Trophoblast cell (in vitro differentiated cells and primary cell): Measurements from ENCODE around the gene RELB.

Source experiments
- DNase-seq, 2 donors: peaks; one replicate each; pipeline ENCODE4 v3.0.0-alpha.2; 2016
- H2AFZ ChIP-seq: 2 replicates; pipeline ENCODE4 v1.6.1; 2013; ENCODE audit warnings: low read length, moderate library complexity, mild to moderate bottlenecking; ENCODE audit not compliant: insufficient read depth, poor library complexity
- H2AK5ac ChIP-seq: 2 replicates; pipeline ENCODE4 v1.6.1; 2013; ENCODE audit warnings: mild to moderate bottlenecking, low read length
- H2BK120ac ChIP-seq: 2 replicates; pipeline ENCODE4 v1.6.1; 2013; ENCODE audit warnings: low read length, mild to moderate bottlenecking, moderate library complexity; ENCODE audit not compliant: insufficient read depth, poor library complexity
- H2BK12ac ChIP-seq: 2 replicates; pipeline ENCODE4 v1.6.1; 2013; ENCODE audit warnings: mild to moderate bottlenecking, low read length, moderate library complexity
- H2BK5ac ChIP-seq: 2 replicates; pipeline ENCODE4 v1.6.1; 2013; ENCODE audit warnings: low read length, low read depth, moderate library complexity, mild to moderate bottlenecking; ENCODE audit not compliant: poor library complexity
- H3K14ac ChIP-seq: 2 replicates; pipeline ENCODE4 v1.6.1; 2013; ENCODE audit warnings: mild to moderate bottlenecking, low read length
- H3K18ac ChIP-seq: 2 replicates; pipeline ENCODE4 v1.6.1; 2013; ENCODE audit warnings: mild to moderate bottlenecking, low read length
- H3K23ac ChIP-seq: 2 replicates; pipeline ENCODE4 v1.6.1; 2013; ENCODE audit warnings: low read length
- H3K27ac ChIP-seq: 2 replicates; pipeline ENCODE4 v1.5.1; 2013; ENCODE audit warnings: low read depth, mild to moderate bottlenecking, inconsistent platforms, low read length, moderate library complexity
- H3K27me3 ChIP-seq: 2 replicates; pipeline ENCODE4 v1.6.1; 2013; ENCODE audit warnings: inconsistent platforms, mild to moderate bottlenecking, low read length, moderate library complexity; ENCODE audit not compliant: insufficient read depth
- H3K36me3 ChIP-seq, 2 experiments: 1 replicate in 1 of 2; 2 replicates in 1 of 2; pipeline ENCODE4 v1.6.1; 2013; ENCODE audit warnings: low read length in 2 of 2, mild to moderate bottlenecking in 2 of 2, moderate library complexity in 1 of 2; ENCODE audit not compliant: insufficient read depth in 2 of 2, control insufficient read depth in 1 of 2
- H3K4ac ChIP-seq: 2 replicates; pipeline ENCODE4 v1.6.1; 2013; ENCODE audit warnings: low read depth, mild to moderate bottlenecking, low read length, moderate library complexity
- H3K4me1 ChIP-seq, 2 experiments: 1 replicate in 1 of 2; 2 replicates in 1 of 2; pipeline ENCODE4 v1.6.1; 2013; ENCODE audit warnings: low read length in 2 of 2, mild to moderate bottlenecking in 2 of 2, moderate library complexity in 1 of 2; ENCODE audit not compliant: insufficient read depth in 2 of 2, control insufficient read depth in 1 of 2
- H3K4me2 ChIP-seq: 2 replicates; pipeline ENCODE4 v1.6.1; 2013; ENCODE audit warnings: inconsistent platforms, mild to moderate bottlenecking, low read length, moderate library complexity
- H3K4me3 ChIP-seq: 2 replicates; pipeline ENCODE4 v1.5.1; 2013; ENCODE audit warnings: mild to moderate bottlenecking, low read depth, low read length, inconsistent platforms
- H3K79me1 ChIP-seq: one replicate; pipeline ENCODE4 v1.6.1; 2013; ENCODE audit warnings: low read length
- H3K79me2 ChIP-seq: 2 replicates; pipeline ENCODE4 v1.6.1; 2013; ENCODE audit warnings: low read length, mild to moderate bottlenecking; ENCODE audit not compliant: control insufficient read depth, insufficient read depth, poor library complexity
- H3K9ac ChIP-seq: 2 replicates; pipeline ENCODE4 v1.6.1; 2013; ENCODE audit warnings: mild to moderate bottlenecking, low read length
- H3K9me3 ChIP-seq: 2 replicates; pipeline ENCODE4 v1.6.1; 2013; ENCODE audit warnings: low read depth, mild to moderate bottlenecking, control low read depth, inconsistent platforms, low read length; ENCODE audit not compliant: insufficient read depth
- H4K12ac ChIP-seq: 2 replicates; pipeline ENCODE4 v1.6.1; 2013; ENCODE audit warnings: low read depth, mild to moderate bottlenecking, low read length, moderate library complexity
- H4K8ac ChIP-seq: 2 replicates; pipeline ENCODE4 v1.6.1; 2013; ENCODE audit warnings: low read depth, mild to moderate bottlenecking, low read length, moderate library complexity
- H4K91ac ChIP-seq: one replicate; pipeline ENCODE4 v1.6.1; 2013; ENCODE audit warnings: low read depth, mild to moderate bottlenecking, low read length, moderate library complexity
- WGBS: extraction: QIAGEN DNeasy Blood & Tissue Kit; methylation state at CpG from one replicate; pipeline ENCODE4 v1.1.7; 2013; ENCODE audit warnings: missing lambda C conversion rate; ENCODE audit not compliant: insufficient read length, insufficient coverage; ENCODE audit errors: extremely low coverage; 5-methylcytosine and 5-hydroxymethylcytosine counted together

RELB gene

GRCh38 chr19:45010306-45010705 lies 9.0 kb downstream of the RELB start:
- no peaks in the 10 kb centered on the region for H3K4me1 ChIP-seq
- H2BK120ac ChIP-seq: no peak overlapping the region
- no peaks in the 10 kb centered on the region for H3K9me3 ChIP-seq
- no peak overlapping the region for H4K91ac ChIP-seq
- H3K18ac ChIP-seq: no peak overlapping the region
- no peak overlapping the region for H4K8ac ChIP-seq
- H2AFZ ChIP-seq: no peak overlapping the region
- no peak overlapping the region for H3K14ac ChIP-seq
- no peak overlapping the region for H3K4me3 ChIP-seq
- no peak overlapping the region for H3K23ac ChIP-seq
- no CpG with 5 or more reads among the region's 6 CpGs for WGBS
- DNase-seq: no peak
- no peak overlapping the region for H4K12ac ChIP-seq
- peaks cover 6 to 13% of the 10 kb centered on the region in 2 experiments for H3K36me3 ChIP-seq
- no peaks in the 10 kb centered on the region for H3K79me2 ChIP-seq
- H3K27ac ChIP-seq: no peak overlapping the region
- H3K27me3 ChIP-seq: no peaks in the 10 kb centered on the region
- no peak overlapping the region for H2BK5ac ChIP-seq
- no peak overlapping the region for H3K4ac ChIP-seq
- H2BK12ac ChIP-seq: no peak overlapping the region
- no peaks in the 10 kb centered on the region for H3K79me1 ChIP-seq
- no peak overlapping the region for H2AK5ac ChIP-seq
- H3K4me2 ChIP-seq: no peak overlapping the region
- H3K9ac ChIP-seq: no peak overlapping the region

- no peak overlapping the region for H2AK5ac ChIP-seq
- no peaks in the 10 kb centered on the region for H3K27me3 ChIP-seq
- no peaks in the 10 kb centered on the region for H3K79me1 ChIP-seq
- no peak for DNase-seq
- H3K79me2 ChIP-seq: no peaks in the 10 kb centered on the region
- H3K4ac ChIP-seq: no peak overlapping the region
- H3K4me1 ChIP-seq: no peaks in the 10 kb centered on the region
- H3K18ac ChIP-seq: no peak overlapping the region
- H2BK5ac ChIP-seq: no peak overlapping the region
- no peak overlapping the region for H3K9ac ChIP-seq
- no peak overlapping the region for H3K14ac ChIP-seq
- peaks cover 4 to 13% of the 10 kb centered on the region in 2 experiments for H3K36me3 ChIP-seq
- H4K8ac ChIP-seq: no peak overlapping the region
- H2BK12ac ChIP-seq: no peak overlapping the region
- WGBS: no CpG with 5 or more reads among the region's 42 CpGs
- H2AFZ ChIP-seq: no peak overlapping the region
- H4K12ac ChIP-seq: no peak overlapping the region
- no peak overlapping the region for H3K23ac ChIP-seq
- no peak overlapping the region for H4K91ac ChIP-seq
- H3K9me3 ChIP-seq: no peaks in the 10 kb centered on the region
- no peak overlapping the region for H2BK120ac ChIP-seq
- H3K4me2 ChIP-seq: no peak overlapping the region
- H3K4me3 ChIP-seq: no peak overlapping the region
- H3K27ac ChIP-seq: no peak overlapping the region
Observed at GRCh38 chr19:45011959-45012358, 10.7 kb downstream of the RELB start.

- no peaks in the 10 kb centered on the region for H3K4me1 ChIP-seq
- H2BK120ac ChIP-seq: no peak overlapping the region
- no peak overlapping the region for H2AK5ac ChIP-seq
- peak; percentile 46 to 59 for DNase-seq
- no peak overlapping the region for H3K14ac ChIP-seq
- H3K36me3 ChIP-seq: peaks cover 4 to 11% of the 10 kb centered on the region in 2 experiments
- no peak overlapping the region for H2BK12ac ChIP-seq
- H3K27me3 ChIP-seq: no peaks in the 10 kb centered on the region
- H2AFZ ChIP-seq: no peak overlapping the region
- no peaks in the 10 kb centered on the region for H3K9me3 ChIP-seq
- no peak overlapping the region for H3K9ac ChIP-seq
- H3K18ac ChIP-seq: no peak overlapping the region
- no peak overlapping the region for H4K8ac ChIP-seq
- no peak overlapping the region for H4K91ac ChIP-seq
- H3K23ac ChIP-seq: no peak overlapping the region
- H3K4me3 ChIP-seq: no peak overlapping the region
- no peak overlapping the region for H4K12ac ChIP-seq
- H3K27ac ChIP-seq: no peak overlapping the region
- WGBS: no CpG with 5 or more reads among the region's 13 CpGs
- H3K79me2 ChIP-seq: no peaks in the 10 kb centered on the region
- no peaks in the 10 kb centered on the region for H3K79me1 ChIP-seq
- H2BK5ac ChIP-seq: no peak overlapping the region
- no peak overlapping the region for H3K4me2 ChIP-seq
- no peak overlapping the region for H3K4ac ChIP-seq
Observed at GRCh38 chr19:45016388-45017314, 15.4 kb downstream of the RELB start.

- no peak for DNase-seq
- H3K14ac ChIP-seq: no peak overlapping the region
- no peak overlapping the region for H3K9ac ChIP-seq
- H3K23ac ChIP-seq: no peak overlapping the region
- H3K79me2 ChIP-seq: no peaks in the 10 kb centered on the region
- no peak overlapping the region for H2BK12ac ChIP-seq
- no peak overlapping the region for H2BK5ac ChIP-seq
- no peaks in the 10 kb centered on the region for H3K9me3 ChIP-seq
- H4K12ac ChIP-seq: no peak overlapping the region
- H4K8ac ChIP-seq: no peak overlapping the region
- no peak overlapping the region for H2AK5ac ChIP-seq
- no peaks in the 10 kb centered on the region for H3K4me1 ChIP-seq
- no peak overlapping the region for H4K91ac ChIP-seq
- no CpG with 5 or more reads among the region's 2 CpGs for WGBS
- no peaks in the 10 kb centered on the region for H3K36me3 ChIP-seq
- H3K79me1 ChIP-seq: no peaks in the 10 kb centered on the region
- H3K27ac ChIP-seq: no peak overlapping the region
- H2AFZ ChIP-seq: no peak overlapping the region
- H3K4me3 ChIP-seq: no peak overlapping the region
- no peaks in the 10 kb centered on the region for H3K27me3 ChIP-seq
- no peak overlapping the region for H2BK120ac ChIP-seq
- no peak overlapping the region for H3K4me2 ChIP-seq
- H3K18ac ChIP-seq: no peak overlapping the region
- no peak overlapping the region for H3K4ac ChIP-seq
Observed at GRCh38 chr19:45019187-45019586, 17.9 kb downstream of the RELB start.
